CD4-positive, CD25-positive, alpha-beta regulatory T cell (primary cell): ENCODE results near the gene ZBTB40. TPM values are rescaled to one million over a fixed set of nuclear protein-coding genes. Genes with fewer than 3 reads are reported as not detected.
A peak's percentile ranks its signal among the peaks of the same experiment; 100 is the strongest.

Experiments used
- ATAC-seq, 2 donors: fragments of 150-1000 bp; cut with Tn5 transposase; one replicate each; pipeline ENCODE4 v1.10.0; 2021; ENCODE audit warnings: low read depth in 2 of 2, moderate number of reproducible peaks in 2 of 2, moderate library complexity in 1 of 2
- DNase-seq, 3 donors: peaks; one replicate each; pipeline versions ENCODE4 v3.0.0 to v3.0.0-alpha.2; 2012 to 2022; ENCODE audit warnings: mixed read lengths in 1 of 3
- H3K27ac ChIP-seq: one replicate; pipeline ENCODE4 v1.7.0; 2013; ENCODE audit warnings: mild to moderate bottlenecking, low read length; ENCODE audit not compliant: insufficient read depth, poor library complexity, severe bottlenecking
- H3K27me3 ChIP-seq: one replicate; pipeline ENCODE4 v1.7.0; 2013; ENCODE audit warnings: low read length; ENCODE audit not compliant: control insufficient read depth, insufficient read depth
- H3K36me3 ChIP-seq: one replicate; pipeline ENCODE4 v1.7.0; 2013; ENCODE audit warnings: mild to moderate bottlenecking, low read length, moderate library complexity; ENCODE audit not compliant: control insufficient read depth, insufficient read depth
- H3K4me1 ChIP-seq: 2 replicates; pipeline ENCODE4 v1.7.0; 2013; ENCODE audit warnings: mild to moderate bottlenecking, low read length; ENCODE audit not compliant: insufficient read depth, control insufficient read depth, poor library complexity, severe bottlenecking
- H3K4me3 ChIP-seq: one replicate; pipeline ENCODE4 v1.7.0; 2013; ENCODE audit warnings: low read depth, mild to moderate bottlenecking, low read length, moderate library complexity
- H3K9me3 ChIP-seq, 2 experiments: 1 replicate in 1 of 2; 2 replicates in 1 of 2; pipeline ENCODE4 v1.7.0; 2013; ENCODE audit warnings: low read length in 2 of 2, mild to moderate bottlenecking in 1 of 2, moderate library complexity in 1 of 2; ENCODE audit not compliant: control insufficient read depth in 2 of 2
- H3K27ac Mint-ChIP-seq, 3 donors: one replicate each; pipeline ENCODE4 v1.8.0; 2020 to 2022; ENCODE audit warnings: mild to moderate bottlenecking in 3 of 3, mixed read lengths in 3 of 3, moderate library complexity in 2 of 3
- H3K27me3 Mint-ChIP-seq: one replicate; pipeline ENCODE4 v1.8.0; 2022; ENCODE audit warnings: mild to moderate bottlenecking, mixed read lengths
- H3K36me3 Mint-ChIP-seq: one replicate; pipeline ENCODE4 v1.8.0; 2020; ENCODE audit warnings: mixed read lengths
- H3K4me1 Mint-ChIP-seq, 4 donors: one replicate each; pipeline ENCODE4 v1.8.0; 2020 to 2022; ENCODE audit warnings: mixed read lengths in 4 of 4, mild to moderate bottlenecking in 1 of 4
- H3K4me3 Mint-ChIP-seq, 4 donors: one replicate each; pipeline ENCODE4 v1.8.0; 2020 to 2022; ENCODE audit warnings: mild to moderate bottlenecking in 4 of 4, mixed read lengths in 4 of 4, moderate library complexity in 3 of 4
- H3K9me3 Mint-ChIP-seq, 7 donors: one replicate each; pipeline ENCODE4 v1.8.0; 2020 to 2022; ENCODE audit warnings: mixed read lengths in 7 of 7, mild to moderate bottlenecking in 3 of 7, moderate library complexity in 2 of 7
- polyA plus RNA-seq, 4 donors: library from polyadenylated mRNA; unstranded; fragments of 300-500 nt; fragmentation: Illumina TruSeq; gene quantifications; one replicate each; pipeline ENCODE4 v1.2.3, GENCODE V29; 2021
- total RNA-seq: library from RNA; stranded (reverse); gene quantifications from one replicate; pipeline ENCODE4 v1.2.3, GENCODE V29; 2022

ZBTB40 gene
- total and polyA plus RNA-seq, 5 donors from 2014 or later: 2.9 to 45.4 (median 3.8) TPM

DNA sequence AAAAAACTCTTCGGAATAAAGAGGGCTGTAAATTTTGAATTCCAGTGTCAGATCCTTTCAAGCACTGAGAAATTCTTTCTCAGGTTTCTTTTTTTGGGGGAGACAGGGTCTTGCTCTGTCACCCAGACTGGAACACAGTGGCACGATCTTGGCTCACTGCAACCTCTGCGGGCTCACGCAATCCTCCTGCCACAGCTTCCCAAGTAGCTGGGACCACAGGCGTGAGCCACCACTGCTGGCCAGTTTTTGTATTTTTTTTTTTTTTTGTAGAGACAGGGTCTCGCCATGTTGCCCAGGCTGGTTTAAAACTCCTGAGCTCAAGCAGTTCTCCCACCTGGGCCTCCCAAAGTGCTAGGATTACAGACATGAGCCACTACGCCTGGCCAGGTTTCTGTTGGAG lies 76.8 kb downstream of the ZBTB40 start:
- no peak overlapping the region for H3K4me3 Mint-ChIP-seq
- H3K27me3 Mint-ChIP-seq: no peaks in the 10 kb centered on the region
- no peak overlapping the region for H3K27ac ChIP-seq
- H3K4me3 ChIP-seq: no peak overlapping the region
- ATAC-seq (no peak), DNase-seq (no peak)
- H3K4me1 Mint-ChIP-seq: no peaks in the 10 kb centered on the region
- H3K27me3 ChIP-seq: no peaks in the 10 kb centered on the region
- H3K9me3 Mint-ChIP-seq: no peaks in the 10 kb centered on the region
- H3K36me3 ChIP-seq: peaks cover 57% of the 10 kb centered on the region
- no peaks in the 10 kb centered on the region for H3K4me1 ChIP-seq
- no peaks in the 10 kb centered on the region for H3K9me3 ChIP-seq
- peaks cover 40% of the 10 kb centered on the region for H3K36me3 Mint-ChIP-seq
- H3K27ac Mint-ChIP-seq: no peak overlapping the region

DNA sequence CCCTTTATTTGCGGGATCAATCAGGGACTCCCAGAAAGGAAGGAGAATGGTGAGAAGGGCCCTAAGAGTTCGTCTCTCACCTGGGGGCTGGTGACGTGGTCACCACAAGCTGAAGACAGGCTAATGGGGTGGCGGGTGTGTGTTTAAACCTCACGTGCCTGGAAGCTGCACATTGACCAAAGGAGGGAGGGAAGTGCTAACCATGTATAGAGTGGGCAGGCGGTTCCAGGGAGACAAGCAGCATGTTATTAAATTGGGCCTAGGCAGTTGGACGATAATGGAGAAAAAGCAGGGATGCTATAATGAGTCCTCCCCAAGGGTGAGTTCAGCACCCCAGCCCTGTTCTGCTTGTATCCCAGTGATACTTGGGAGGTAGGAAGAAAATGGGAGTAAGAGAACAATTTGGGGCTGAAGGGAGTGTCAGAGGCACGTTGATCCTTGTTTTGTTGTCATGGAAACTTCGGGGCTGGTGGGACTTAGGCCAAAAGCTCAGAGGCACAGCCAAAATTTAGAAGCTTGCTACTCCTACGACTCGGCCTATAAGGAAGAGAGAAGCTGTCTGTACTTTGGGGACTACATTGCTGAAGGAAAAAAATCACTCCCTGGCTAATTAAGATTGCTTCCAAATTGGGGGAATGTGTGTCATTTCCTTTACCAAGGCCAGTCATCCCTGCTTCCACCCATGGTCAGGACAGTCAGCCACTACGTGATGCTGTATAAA lies 78.4 kb downstream of the ZBTB40 start:
- peaks cover 41% of the 10 kb centered on the region for H3K36me3 ChIP-seq
- no peaks in the 10 kb centered on the region for H3K9me3 Mint-ChIP-seq
- H3K27ac ChIP-seq: no peak overlapping the region
- peaks cover 37% of the 10 kb centered on the region for H3K36me3 Mint-ChIP-seq
- H3K9me3 ChIP-seq: no peaks in the 10 kb centered on the region
- H3K4me3 ChIP-seq: no peak overlapping the region
- ATAC-seq (no peak), DNase-seq (no peak)
- H3K4me1 Mint-ChIP-seq: no peaks in the 10 kb centered on the region
- no peaks in the 10 kb centered on the region for H3K27me3 ChIP-seq
- H3K4me3 Mint-ChIP-seq: no peak overlapping the region
- H3K27ac Mint-ChIP-seq: peak overlapping the region in 1 of 3 donors; percentile 21
- no peaks in the 10 kb centered on the region for H3K4me1 ChIP-seq
- H3K27me3 Mint-ChIP-seq: no peaks in the 10 kb centered on the region

GRCh38 chr1:22530715-22531114 lies 79.1 kb downstream of the ZBTB40 start:
- peaks cover 35% of the 10 kb centered on the region for H3K36me3 ChIP-seq
- no peak overlapping the region for H3K4me3 Mint-ChIP-seq

DNA sequence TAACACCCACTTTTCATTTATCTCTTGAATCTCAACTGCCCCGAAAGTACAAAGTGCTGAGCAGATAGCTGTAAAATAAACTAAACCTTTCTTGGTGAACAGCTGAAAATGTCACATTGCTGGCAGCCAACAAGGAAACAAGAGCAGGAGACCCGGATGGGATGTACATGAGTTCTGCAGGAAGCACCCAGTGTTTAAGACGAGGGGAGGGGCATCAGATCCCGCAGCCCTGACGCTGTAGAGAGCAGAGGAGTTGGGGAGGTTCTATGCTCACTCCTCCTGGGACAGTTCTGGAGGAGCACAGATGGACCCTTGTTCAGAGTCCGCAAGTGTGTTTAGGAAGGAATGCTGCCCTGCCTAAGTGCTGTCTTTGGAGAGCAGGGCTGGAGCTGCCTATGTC lies 79.6 kb downstream of the ZBTB40 start:
- Histone ChIP-seq H3K9me3 (no peaks in the 10 kb centered on the region), H3K36me3 (peaks cover 29% of the 10 kb centered on the region), H3K4me3 (no peak overlapping the region), H3K4me1 (no peaks in the 10 kb centered on the region), H3K27me3 (no peaks in the 10 kb centered on the region), H3K27ac (no peak overlapping the region)
- no peak for ATAC-seq
- Mint-ChIP-seq H3K27ac (no peak overlapping the region), H3K4me1 (no peaks in the 10 kb centered on the region), H3K4me3 (no peak overlapping the region), H3K36me3 (peaks cover 37% of the 10 kb centered on the region), H3K9me3 (peaks cover 0 to 2% (median 0%) of the 10 kb centered on the region in 7 donors), H3K27me3 (no peaks in the 10 kb centered on the region)
- DNase-seq: no peak

More at GRCh38 chr1:22530715-22531114, 79.1 kb downstream of the ZBTB40 start:
- Histone ChIP-seq H3K9me3 (no peaks in the 10 kb centered on the region), H3K27me3 (no peaks in the 10 kb centered on the region), H3K27ac (no peak overlapping the region), H3K4me1 (no peaks in the 10 kb centered on the region), H3K4me3 (no peak overlapping the region)
- peaks cover 37% of the 10 kb centered on the region for H3K36me3 Mint-ChIP-seq
- H3K9me3 Mint-ChIP-seq: peaks cover 0 to under 1% (median 0%) of the 10 kb centered on the region in 7 donors
- H3K27ac Mint-ChIP-seq: no peak overlapping the region
- DNase-seq: no peak
- no peak for ATAC-seq
- H3K4me1 Mint-ChIP-seq: no peaks in the 10 kb centered on the region
- H3K27me3 Mint-ChIP-seq: no peaks in the 10 kb centered on the region

DNA sequence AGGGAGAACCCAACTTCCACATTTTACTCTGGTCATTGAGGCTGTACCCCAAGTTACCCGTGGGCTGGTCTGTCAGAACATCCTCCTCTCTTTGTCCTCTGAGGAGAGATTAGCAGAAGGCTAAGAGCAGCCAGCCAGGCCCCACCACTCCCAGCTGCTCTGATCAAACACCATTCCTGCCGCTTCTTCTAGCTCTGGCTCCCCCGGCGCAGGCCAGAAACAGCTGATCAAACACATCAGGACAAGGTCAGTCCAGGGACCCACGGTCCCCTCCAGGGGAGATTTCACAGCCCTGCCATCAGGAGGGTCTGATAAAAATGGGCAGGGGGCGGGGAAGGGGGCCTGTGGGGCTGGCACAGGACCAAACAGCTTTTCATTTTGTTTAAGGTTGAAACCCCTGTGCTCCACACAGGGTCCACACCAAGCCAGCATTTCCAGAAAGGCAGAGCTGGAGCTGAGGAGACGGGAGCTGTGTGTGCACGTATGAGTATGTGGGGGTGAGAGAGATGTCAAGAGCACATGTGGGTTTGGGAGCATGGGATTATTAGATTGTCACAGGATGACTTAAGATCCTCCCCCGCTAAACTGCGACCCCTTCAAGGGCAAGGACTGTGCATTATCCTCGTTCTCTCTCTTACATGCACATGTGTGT lies 81.7 kb downstream of the ZBTB40 start:
- H3K4me3 Mint-ChIP-seq: no peak overlapping the region
- DNase-seq: no peak
- H3K27ac ChIP-seq: no peak overlapping the region
- no peak for ATAC-seq
- H3K4me3 ChIP-seq: no peak overlapping the region
- H3K27me3 ChIP-seq: no peaks in the 10 kb centered on the region
- H3K9me3 Mint-ChIP-seq: peaks cover 0 to 2% (median 0%) of the 10 kb centered on the region in 7 donors
- no peaks in the 10 kb centered on the region for H3K9me3 ChIP-seq
- H3K4me1 Mint-ChIP-seq: peaks cover 0 to 6% (median 1%) of the 10 kb centered on the region in 4 donors
- no peaks in the 10 kb centered on the region for H3K4me1 ChIP-seq
- H3K36me3 Mint-ChIP-seq: peaks cover 21% of the 10 kb centered on the region
- no peaks in the 10 kb centered on the region for H3K27me3 Mint-ChIP-seq
- H3K27ac Mint-ChIP-seq: peak overlapping the region in 1 of 3 donors; percentile 6
- H3K36me3 ChIP-seq: peaks cover 9% of the 10 kb centered on the region

DNA sequence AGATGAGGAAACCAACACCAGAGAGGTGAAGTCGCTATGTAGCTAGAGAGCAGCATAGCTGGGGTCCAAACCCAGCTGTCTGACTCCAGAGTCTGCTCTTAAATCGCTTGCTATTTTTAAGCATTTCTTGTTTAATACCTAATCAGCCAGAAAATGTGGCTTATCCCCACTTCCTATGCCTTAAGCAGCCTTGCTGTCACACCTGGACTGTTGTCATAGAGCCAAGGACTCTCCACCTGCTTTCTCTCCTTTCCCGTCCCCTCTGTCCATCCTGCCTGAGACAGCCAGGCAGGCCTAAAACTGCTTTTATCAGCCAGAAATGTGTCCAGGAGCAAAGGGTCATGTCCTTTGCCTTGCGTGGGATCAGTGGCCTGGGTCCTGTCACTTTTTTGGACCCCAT lies 83.3 kb downstream of the ZBTB40 start:
- ATAC-seq: no peak
- Histone ChIP-seq H3K27me3 (no peaks in the 10 kb centered on the region), H3K4me1 (no peaks in the 10 kb centered on the region), H3K36me3 (peaks cover 4% of the 10 kb centered on the region), H3K4me3 (no peak overlapping the region), H3K9me3 (no peaks in the 10 kb centered on the region), H3K27ac (no peak overlapping the region)
- Mint-ChIP-seq H3K4me3 (no peak overlapping the region), H3K27ac (no peak overlapping the region), H3K9me3 (peaks cover 0 to 2% (median 0%) of the 10 kb centered on the region in 7 donors), H3K36me3 (peaks cover 21% of the 10 kb centered on the region), H3K27me3 (no peaks in the 10 kb centered on the region), H3K4me1 (peaks cover 0 to 10% (median 3%) of the 10 kb centered on the region in 4 donors)
- DNase-seq: no peak

DNA sequence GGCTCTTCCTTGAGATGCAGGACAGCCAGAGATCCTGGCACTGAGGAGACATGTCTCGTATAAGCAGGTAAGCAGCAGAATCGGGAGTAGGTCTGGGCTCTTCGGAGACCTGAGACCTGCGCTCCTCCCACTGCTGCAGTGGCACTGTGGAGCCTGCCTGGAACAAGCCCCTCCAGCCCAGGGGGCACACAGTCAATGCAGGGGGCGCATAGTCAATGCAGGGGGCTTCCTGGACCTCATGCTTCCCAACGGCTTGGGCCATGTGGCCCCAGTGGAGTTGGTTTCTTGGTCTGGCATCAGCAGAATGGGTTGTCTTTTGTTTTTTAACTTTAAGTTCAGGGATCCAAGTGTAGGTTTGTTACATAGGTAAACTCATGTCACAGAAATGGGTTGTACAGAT lies 83.7 kb downstream of the ZBTB40 start:
- no peak for ATAC-seq
- Mint-ChIP-seq H3K9me3 (peaks cover 0 to 2% (median 0%) of the 10 kb centered on the region in 7 donors), H3K27me3 (no peaks in the 10 kb centered on the region), H3K4me1 (peaks cover 0 to 10% (median 3%) of the 10 kb centered on the region in 4 donors), H3K36me3 (peaks cover 21% of the 10 kb centered on the region), H3K27ac (no peak overlapping the region), H3K4me3 (no peak overlapping the region)
- Histone ChIP-seq H3K27me3 (no peaks in the 10 kb centered on the region), H3K4me3 (no peak overlapping the region), H3K9me3 (no peaks in the 10 kb centered on the region), H3K4me1 (no peaks in the 10 kb centered on the region), H3K36me3 (peaks cover 4% of the 10 kb centered on the region), H3K27ac (no peak overlapping the region)
- no peak for DNase-seq
